ENCODE measurements around the gene FBXO41. TPM values are rescaled to one million over a fixed set of nuclear protein-coding genes. Genes with fewer than 3 reads are reported as not detected.

Gene FBXO41
- total and polyA plus RNA-seq, 7 donors, result 0.03 to 0.46 (median 0.15) TPM

- intact Hi-C loops (cut with DNase I), result no loop called here
Observed at GRCh38 chr2:73285159-73285739, 971 bp upstream of the FBXO41 start.

GRCh38 chr2:73283545-73284295 lies 558 bp downstream of the FBXO41 start:
- 4 to 6% (median 6%) methylated on average over 27 to 43 of the region's 43 CpGs for WGBS, 3 donors
- no peaks in the 10 kb centered on the region for H3K36me3 ChIP-seq (ENCODE audit: insufficient read depth in 1 of 2, low read depth in 1 of 2)
- DNase-seq (no peak), ATAC-seq (peak in 1 of 4 donors; percentile 24)
- intact Hi-C loops (cut with DNase I), result no loop called here
- no peaks in the 10 kb centered on the region for H3K4me1 ChIP-seq
- H3K9me3 ChIP-seq, result no peaks in the 10 kb centered on the region
- peak overlapping the region; percentile 71 for H3K4me3 ChIP-seq
- H3K27me3 ChIP-seq (ENCODE audit: insufficient read depth in 3 of 3, low read length in 2 of 3), result peaks cover 0 to 27% (median 21%) of the 10 kb centered on the region in 3 donors
- no peak for TF ChIP-seq CTCF (IDR thresholded peaks at IDR 0.05)
- H3K27ac ChIP-seq, result no peak overlapping the region

More at GRCh38 chr2:73285159-73285739, 971 bp upstream of the FBXO41 start:
- Histone ChIP-seq H3K27me3 (ENCODE audit: insufficient read depth in 3 of 3, low read length in 2 of 3) (peaks cover 0 to 40% (median 21%) of the 10 kb centered on the region in 3 donors), H3K9me3 (no peaks in the 10 kb centered on the region), H3K36me3 (ENCODE audit: insufficient read depth in 1 of 2, low read depth in 1 of 2) (no peaks in the 10 kb centered on the region), H3K27ac (no peak overlapping the region), H3K4me3 (peak overlapping the region; percentile 71), H3K4me1 (no peaks in the 10 kb centered on the region)
- 44 to 48% (median 47%) methylated on average over 5 of the region's 5 CpGs for WGBS, 3 donors
- ATAC-seq (peak in 3 of 4 donors; percentile 34 to 40 (median 39)), DNase-seq (no peak)
- TF ChIP-seq CTCF (IDR thresholded peaks at IDR 0.05), result no peak

GRCh38 chr2:73282924-73283544 lies 1.2 kb downstream of the FBXO41 start:
- Histone ChIP-seq H3K4me3 (no peak overlapping the region), H3K27me3 (ENCODE audit: insufficient read depth in 3 of 3, low read length in 2 of 3) (peaks cover 0 to 27% (median 21%) of the 10 kb centered on the region in 3 donors), H3K4me1 (no peaks in the 10 kb centered on the region), H3K9me3 (no peaks in the 10 kb centered on the region), H3K36me3 (ENCODE audit: insufficient read depth in 1 of 2, low read depth in 1 of 2) (no peaks in the 10 kb centered on the region), H3K27ac (no peak overlapping the region)
- intact Hi-C loops (cut with DNase I), result no loop called here
- DNase-seq (no peak), ATAC-seq (no peak)
- 36 to 46% (median 36%) methylated on average over 5 of the region's 5 CpGs for WGBS, 3 donors
- no peak for TF ChIP-seq CTCF (IDR thresholded peaks at IDR 0.05)

- ATAC-seq, result no peak
- H3K4me1 ChIP-seq, result no peaks in the 10 kb centered on the region
- intact Hi-C loops (cut with DNase I), result no loop called here
Observed at GRCh38 chr2:73281244-73281643, 3.0 kb downstream of the FBXO41 start.

More at GRCh38 chr2:73281244-73281643, 3.0 kb downstream of the FBXO41 start:
- TF ChIP-seq CTCF (IDR thresholded peaks at IDR 0.05), result no peak
- no peak for DNase-seq
- Histone ChIP-seq H3K9me3 (no peaks in the 10 kb centered on the region), H3K27me3 (ENCODE audit: insufficient read depth in 3 of 3, low read length in 2 of 3) (peaks cover 0 to 18% (median 17%) of the 10 kb centered on the region in 3 donors), H3K36me3 (ENCODE audit: insufficient read depth in 1 of 2, low read depth in 1 of 2) (no peaks in the 10 kb centered on the region), H3K27ac (no peak overlapping the region), H3K4me3 (no peak overlapping the region)
